GM19035 (cell line): Measurements from ENCODE around the gene PTGES2.
"Not testable (repeated sequence)": the region's sequence is repeated elsewhere in the genome, so short reads cannot be mapped to it uniquely, and the experiment has no call there.

Source experiments
- ATAC-seq: cut with Tn5 transposase; IDR thresholded peaks from one replicate; pipeline ENCODE4 v1.9.1; 2021; ENCODE audit not compliant: unreplicated experiment

Gene PTGES2

DNA sequence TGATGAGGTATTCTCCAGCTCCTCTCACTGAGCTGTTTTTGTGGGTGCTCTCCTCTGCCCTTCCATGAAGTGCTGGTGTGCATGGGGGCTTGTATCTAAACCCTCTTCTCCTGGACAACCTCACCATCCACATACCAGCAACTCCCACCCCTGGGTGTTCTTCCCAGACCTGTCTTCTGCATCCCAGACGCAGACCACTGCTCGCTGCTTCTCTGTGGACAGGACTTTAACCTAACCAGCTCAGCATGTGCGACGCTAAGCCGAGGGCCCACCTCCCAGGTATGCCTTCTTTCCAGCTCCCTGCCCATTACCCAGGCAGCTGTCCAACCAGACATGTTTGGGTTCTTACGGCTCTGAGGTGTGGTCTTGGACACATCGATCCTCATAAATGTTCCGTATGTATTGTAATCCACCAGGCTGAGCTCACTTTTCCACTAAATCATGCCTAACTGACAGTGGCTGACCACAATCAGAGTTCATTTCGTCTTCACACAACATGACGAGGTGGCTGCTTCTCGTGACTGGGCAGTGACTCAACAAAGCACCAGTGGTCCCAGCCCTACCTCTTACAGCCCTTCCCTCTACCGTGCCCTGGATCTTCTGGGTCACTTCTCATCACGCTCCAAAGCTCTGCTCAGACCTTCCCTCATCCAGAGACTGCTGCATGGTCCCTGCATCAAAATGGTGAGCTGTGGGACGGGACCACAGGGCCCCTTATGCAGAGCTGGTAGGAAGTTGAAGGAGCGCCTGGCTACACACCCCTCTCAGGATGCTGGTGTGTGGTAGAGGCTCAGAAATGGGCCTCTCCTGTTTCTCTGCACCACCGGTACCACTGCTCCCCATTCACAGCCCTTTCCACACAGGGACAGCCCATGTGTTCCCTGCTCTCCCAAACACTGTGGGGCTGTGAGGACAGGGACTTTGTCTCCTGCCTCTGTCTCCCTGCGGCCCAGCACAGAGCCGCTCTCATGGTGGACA is 9.6 kb upstream of the PTGES2 start:
- no peak for ATAC-seq

DNA sequence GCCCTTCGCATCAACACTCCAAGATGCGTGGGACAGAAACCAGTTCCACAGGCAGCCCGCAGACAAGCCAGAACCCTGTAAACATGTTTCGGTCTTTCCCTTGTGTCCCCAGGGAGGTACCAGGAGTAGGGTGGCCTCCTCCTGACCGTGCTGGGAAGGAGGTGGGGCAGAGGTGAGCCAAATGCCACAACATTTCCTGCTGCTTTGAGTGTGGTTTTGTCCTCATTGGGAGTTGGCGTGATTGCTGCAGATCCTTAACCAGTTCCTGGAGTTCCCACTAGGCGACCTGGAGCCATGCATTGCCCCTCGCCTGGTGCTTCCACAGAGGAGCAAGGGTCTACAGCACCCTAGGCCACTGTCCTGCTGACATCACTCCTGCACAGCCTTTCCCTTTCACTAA is 8.0 kb upstream of the PTGES2 start:
- ATAC-seq = not testable (repeated sequence)

DNA sequence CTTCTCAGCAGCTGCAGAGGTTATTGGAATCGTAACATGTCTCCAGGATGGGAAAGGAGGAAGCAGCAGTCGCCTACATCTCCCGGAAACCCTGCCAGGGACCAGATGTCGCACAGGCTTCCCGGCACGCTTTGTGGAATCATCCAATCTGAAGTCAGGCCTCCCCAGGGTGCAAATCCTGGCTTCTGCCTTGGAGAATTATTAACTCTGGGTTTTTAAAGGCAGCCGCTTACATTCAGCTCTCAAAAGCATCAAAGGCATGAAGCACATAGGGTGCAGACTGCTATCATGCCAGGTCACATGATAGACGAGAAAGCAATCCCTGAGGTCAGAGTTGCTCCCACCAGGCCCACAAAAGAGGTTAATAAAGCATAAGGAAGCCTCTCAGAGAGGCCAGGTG is 4.6 kb upstream of the PTGES2 start:
- not testable (repeated sequence) for ATAC-seq

DNA sequence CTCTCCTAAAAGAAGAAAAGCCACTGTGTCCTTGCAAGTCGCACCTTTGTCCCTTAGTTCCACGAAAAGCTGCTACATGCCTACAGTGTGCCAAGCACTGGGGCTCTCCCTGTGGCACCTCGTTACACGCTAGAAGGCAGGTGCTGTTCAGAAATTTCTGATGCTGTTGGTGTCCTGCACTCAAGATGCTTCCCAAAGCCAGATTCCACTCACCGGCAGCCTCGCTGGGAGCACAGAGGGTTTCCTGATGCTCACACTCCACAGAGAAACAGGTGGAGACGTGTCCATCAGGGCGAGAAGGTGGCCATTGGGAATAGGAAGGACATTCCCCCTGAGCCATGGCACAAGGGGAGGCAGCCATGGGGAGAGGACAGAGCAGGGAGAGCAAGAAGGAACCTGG is 3.8 kb upstream of the PTGES2 start:
- ATAC-seq = not testable (repeated sequence)

DNA sequence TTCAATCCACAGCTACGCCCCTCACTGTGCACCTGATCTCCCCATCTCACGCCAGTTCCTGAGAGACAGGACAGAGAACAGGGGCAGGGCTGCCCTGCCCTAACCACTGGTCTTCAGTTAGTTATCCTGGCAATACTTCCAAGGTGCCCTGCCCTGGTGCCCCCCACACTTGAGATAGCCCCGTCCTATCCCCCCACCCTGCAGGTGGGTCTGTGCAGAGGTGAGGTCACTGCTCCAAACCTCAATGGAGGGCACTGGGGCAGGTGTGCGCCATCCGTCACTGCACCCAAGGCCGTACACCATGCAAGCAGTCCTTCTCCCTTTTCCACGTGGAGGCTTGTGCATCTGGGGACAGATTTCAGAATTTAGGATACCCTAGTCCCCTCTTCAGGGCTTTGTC is 3.1 kb upstream of the PTGES2 start:
- not testable (repeated sequence) for ATAC-seq

DNA sequence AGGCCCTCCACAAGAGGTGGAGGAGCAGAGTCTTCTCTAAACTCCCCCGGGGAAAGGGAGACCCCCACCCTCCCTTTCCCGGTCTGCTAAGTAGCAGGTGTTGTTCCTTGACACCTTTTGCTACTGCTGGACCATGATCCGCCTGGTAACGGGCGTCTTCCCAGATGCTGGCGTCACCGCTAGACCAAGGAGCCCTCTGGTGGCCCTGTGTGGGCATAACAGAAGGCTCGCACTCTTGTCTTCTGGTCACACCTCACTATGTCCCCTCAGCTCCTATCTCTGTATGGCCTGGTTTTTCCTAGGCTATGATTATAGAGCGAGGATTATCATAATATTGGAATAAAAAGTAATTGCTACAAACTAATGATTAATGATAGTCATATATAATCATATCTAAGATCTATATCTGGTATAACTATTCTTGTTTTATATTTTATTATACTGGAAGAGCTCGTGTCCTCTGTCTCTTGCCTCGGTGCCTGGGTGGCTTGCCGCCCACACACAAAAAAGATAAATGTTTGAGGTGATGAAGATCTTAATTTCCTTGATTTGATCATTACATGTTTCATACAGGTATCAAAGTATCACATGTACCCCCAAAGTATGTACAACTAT is 2.6 kb upstream of the PTGES2 start:
- not testable (repeated sequence) for ATAC-seq

DNA sequence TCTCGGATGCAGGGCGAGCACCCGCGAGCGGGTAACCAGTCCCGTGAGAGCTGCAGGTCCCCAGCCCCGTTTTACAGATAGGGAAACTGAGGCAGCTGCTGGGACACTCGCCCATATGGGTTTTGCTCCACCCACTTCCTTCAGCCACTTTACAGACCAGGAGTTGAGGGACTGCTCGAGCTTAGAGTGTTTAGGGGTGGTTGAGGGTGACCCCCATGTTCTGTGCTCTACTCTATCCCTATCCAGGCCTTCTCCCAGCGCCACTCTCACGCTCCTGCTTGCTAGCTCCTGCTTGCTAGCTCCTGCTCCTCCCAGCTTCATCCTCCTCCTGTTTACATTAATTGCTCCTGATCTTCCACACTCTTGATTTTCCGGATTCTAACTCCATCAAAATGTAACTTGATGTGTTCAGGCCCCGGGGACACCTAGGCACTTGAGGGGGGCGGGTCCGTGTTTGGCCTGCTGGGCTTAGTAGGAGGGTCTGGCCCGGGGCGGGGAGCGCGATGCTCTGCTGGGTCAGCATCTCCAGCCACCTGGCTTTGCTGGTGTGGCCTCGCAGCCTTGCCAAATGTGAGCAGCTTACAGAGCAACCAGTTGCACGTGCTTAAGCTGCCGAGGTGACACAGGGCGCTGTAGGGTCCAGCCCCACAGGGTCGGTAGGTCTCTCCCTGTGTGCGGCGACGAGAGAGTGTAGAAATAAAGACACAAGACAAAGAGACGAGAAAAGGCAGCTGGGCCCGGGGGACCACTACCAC is 1.5 kb upstream of the PTGES2 start:
- ATAC-seq = no peak

DNA sequence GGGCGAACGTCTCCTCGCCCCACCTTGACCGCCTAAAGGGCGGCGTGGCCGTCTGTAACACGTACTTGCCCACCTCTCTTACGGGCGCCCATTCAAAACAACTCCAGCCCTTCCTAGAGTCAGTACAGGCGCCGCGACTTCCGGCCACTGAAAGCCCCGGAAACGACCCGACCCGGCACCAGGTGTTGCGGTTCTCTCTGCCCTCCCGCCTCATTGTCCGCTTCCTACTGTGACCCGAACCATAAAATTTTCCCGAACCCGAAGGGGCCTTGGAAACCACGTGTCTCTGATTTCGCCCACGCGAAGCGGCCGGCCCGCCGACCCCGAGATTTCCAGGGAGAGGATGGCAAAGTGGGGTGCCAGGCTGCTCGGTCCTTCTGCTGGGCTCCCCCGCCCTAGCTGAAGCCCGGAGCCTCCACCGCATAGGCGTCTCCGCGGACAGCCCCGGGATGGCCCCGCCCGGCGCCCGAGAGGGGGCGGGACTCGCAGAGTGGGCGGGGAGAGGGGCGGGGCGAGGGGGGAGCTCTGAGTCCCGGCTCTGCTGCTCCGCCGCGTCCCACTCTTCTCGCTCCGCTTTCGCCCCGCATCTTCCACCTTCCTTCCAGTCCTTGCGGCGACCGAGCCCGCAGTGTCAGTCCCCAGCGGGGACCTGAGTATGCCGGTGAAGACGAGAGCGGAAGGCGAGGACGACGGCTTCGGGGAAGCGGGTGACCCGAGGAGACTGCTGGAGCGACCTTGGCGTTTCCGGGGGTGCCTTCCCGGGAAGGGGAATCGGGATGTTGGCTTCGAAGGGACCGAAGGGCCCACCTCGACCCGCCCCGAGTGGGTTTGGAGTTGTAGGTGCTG is 684 bp upstream of the PTGES2 start:
- ATAC-seq = peak; percentile 69

DNA sequence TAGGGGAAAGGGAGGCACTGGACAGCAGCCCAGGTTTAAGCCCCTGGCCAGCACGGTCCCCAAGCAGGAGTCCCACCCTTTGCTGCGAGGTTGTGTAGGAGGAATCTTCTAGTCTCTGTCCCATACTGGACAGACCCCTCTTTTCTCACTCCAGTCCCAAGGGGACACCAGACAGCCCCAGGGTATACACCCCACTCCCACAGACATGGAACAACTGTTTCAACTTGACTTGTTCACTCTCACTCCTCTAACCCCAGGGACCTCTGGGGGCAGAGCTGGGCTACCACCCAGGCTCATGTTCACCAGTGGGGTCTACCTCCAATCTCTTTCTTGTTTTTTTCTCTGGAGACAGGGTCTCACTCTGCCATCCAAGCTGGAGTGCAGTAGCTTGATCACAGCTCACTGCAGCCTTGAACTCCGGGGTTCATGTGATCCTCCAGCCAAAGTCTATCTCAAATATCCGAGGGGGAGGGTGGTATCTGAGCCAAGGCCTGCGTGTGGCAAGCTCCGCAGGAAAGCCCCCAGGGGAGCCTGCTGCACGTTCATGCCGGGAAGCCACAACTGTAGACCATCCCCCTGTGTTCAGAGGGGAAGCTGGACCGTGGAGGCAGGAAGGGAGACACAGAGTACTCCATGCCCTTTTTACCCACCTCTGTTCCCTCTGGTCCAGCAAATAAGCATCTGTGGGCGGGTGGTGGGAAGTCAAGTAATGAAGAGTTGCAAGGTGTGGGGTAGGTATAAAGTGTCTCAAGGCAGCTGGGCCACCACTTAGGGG is 1.8 kb downstream of the PTGES2 start:
- ATAC-seq = no peak

DNA sequence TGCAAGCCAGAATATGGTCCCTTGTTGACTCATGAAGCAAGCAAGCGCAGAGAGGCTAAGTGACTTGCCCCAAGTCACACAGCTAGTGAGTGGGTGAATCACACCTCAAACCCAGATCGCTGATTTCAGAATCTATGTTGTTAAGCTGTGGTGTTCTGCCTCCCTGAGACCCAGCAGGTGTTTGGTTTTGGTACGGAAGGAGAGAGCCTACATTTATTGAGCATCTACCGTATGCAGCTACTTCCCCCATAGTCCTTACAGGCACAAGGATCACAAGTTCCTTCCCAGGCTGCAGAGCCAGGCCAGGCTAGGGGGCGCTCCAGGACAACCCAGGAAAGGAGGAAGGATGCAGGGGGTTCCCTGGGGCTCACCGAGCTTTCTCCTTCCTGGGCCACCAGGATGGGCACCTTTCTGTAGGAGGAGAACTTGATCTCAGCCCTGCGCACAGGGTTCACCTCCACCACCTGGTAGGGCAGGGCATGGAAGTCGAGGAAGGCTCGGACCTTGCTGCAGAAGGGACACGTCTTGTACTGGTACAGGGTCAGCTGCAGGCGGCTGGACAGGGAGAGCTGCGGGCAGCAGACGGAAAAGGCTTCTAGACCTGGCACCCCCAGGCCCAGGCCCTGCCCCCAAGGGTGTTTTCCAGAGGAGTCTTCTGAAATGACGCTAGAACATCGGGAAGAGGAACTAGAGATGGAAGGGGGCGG is 2.5 kb downstream of the PTGES2 start:
- ATAC-seq = no peak

DNA sequence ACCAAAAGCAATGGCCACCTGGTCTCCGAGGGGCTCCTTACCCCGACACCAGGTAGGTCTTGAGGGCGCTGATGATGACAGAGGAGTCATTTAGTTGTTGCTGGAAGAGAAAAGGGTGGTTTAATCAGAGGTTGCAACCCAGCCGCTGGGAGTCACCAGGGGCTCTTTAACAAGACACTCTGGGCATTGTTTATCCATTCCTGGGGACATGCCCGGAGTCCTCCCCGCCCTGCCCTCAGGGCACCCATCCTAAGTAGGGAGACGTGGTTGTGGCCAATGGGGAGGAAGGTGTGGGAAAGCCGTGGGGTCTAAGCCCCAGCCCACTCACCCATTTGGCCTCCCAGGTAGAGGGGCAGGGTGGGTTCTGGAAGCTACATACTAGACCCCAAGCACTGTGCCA is 3.1 kb downstream of the PTGES2 start:
- no peak for ATAC-seq

DNA sequence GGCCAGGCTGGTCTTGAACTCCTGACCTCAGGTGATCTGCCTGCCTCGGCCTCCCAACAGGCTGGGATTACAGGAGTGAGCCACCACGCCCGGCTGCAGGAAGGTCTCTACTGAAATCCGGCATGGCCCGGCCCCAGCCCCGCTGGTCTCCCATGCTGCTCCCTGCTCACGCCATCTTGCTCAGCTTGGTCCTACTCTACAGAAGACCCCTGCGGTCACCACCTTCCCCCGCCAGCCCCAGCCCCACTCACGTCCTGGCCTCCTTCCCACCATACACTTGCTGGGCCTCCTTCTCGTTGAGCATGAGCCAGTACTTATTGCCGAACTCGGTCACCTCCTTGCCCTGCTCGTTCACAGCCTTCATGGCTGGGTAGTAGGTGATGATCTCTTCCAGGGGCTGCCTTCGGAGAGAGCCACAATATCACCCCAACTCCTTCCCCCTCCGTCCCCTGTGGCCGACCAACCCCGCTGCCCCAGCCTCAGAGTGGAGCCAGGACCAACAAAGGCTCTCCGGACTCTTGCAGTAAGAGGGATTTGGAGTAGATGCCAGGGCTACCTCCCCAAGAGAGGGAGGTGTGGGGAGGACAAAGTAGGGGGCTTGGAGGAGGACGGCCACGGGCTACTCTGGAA is 4.0 kb downstream of the PTGES2 start:
- ATAC-seq = no peak

DNA sequence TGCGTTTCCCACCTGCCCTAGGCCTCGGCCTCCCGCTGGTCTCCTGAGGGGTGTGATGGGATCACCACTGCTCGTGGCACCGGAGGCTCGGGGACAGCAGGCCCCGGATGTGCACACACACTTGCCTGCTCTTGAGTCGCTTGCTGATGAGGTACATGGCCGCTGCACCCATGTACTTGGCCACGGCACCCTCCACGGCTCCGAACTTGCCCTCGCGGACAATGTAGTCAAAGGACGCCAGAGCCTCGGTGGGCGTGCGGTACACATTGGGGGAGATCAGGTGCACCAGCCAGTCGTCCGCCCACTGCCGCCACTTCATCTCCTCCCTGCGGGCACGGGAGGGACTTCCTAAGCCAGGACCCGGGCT is 4.7 kb downstream of the PTGES2 start:
- no peak for ATAC-seq

DNA sequence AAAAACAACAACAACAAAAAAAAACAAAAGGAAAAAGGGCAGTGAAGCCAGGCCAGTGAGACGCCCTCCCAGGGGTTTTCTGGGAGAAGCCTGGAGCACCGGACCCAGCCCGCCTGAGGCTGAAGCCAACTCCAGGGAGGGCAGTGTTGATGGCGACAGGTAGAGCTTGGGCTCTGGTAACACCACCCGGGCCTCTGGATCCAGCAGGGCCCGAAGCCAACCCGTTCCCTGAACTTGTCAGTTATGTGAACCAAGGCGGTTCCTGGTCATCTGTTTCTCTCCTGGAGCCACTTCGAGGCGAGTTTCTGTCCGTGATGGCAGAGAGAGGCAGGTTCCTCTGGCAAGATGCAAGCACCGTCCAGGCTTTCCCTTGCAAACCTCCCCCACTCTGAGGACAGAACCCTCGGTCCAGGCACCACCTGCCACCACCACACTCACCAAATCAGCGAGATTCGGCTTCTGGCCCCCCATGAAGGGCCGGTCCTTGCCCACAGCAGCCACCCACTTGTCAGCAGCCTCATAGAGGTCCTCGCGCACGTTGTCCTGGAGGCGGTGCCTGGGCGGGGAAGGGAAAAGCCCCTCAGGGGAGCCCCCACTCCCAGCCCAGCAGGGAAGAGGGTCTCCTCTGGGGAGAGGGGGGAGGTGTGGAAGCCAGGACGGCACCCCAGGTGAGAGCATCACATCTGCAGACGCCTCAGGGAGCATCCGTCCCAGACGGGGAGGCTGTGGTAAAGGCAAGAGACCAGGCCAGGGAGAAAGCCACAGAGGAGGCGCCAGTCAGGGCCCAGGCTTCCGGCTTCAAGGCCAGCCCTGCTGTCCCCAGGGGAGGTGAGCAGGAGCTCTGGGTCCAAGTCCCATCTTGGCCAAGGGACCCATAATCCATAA is 5.4 kb downstream of the PTGES2 start:
- ATAC-seq = no peak

DNA sequence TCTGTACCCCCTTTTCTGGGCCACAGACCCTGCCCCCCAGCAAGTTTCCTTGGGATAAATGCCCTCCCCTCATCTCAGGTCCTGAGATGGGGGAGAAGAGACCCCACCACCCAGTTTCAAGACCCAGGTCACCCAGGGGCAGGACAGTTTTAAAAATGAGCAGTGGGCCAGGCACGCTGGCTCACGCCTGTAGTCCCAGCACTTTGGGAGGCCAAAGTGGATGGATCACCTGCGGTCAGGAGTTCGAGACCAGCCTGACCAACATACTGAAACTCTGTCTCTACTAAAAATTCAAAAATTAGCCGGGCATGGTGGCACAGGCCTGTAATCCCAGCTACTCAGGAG is 6.1 kb downstream of the PTGES2 start:
- ATAC-seq = no peak

DNA sequence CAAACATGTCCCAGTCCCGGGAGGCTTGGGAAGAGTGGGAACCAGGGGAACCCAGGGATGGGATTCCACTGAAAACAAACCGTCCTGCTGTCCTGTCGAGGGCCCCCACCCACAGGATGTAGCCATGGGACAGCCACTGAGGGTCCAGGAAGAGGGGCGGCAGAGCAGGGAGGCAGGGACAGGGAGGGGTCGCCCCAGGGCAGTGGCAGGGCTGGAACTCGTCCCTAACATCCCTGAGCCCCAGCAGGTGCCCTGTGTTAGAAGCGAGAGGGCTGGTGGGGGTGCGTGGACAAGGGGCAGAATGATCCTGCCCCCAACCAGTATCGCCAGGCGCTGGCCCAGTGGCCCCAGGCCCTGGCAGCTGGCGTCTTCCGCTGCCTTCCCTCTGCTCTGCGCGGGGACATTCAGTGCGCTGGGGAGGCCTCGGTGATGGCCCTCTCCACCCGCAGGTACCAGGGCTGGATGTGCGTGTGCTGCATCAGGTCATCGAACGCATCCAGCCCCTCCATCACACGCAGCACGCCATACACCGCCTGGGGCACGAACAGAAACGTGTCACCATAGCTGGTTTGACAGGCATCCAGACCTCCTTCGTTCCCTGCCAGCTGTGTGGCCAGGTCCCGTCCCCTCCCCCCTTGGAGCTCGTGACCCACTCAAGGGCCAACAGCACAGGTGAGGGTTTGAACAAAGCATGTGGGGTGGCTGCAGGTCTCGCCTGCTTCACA is 6.6 kb downstream of the PTGES2 start:
- ATAC-seq = no peak

DNA sequence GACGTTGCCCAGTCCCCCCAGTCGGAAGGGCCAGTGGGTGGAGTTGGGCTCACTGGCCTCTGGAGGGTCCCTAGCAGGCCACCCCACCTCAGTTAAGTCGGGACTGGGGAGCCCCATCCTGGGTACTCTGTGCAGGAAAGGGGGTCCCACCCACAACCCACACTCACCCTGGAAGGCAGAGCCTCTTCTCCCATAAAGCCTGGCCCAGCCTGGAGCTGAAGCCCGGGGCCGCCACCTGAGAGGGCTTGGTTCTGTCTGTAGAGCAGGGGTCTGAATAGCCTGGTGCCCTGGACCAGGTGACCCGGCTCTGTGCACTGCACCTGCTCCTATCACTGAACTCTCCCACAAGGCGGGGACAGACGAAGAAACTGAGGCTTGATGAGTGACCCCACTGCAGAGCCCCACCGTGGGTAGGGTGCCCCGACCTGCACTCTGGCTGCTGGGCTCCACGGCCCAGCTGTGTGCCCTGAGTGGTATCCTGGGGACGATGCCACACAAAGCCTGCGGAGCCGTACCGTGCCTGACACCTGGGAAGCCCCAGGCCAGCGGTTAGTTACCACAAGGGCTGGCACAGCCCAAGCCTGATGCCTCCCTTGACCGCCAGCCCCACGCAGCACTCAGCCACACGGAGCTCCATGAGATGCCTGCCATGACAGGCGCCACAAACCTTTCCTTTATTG is 7.3 kb downstream of the PTGES2 start:
- no peak for ATAC-seq
